Measurements from ENCODE around the gene PNMA8A.
A peak's percentile ranks its signal among the peaks of the same experiment; 100 is the strongest.

The PNMA8A gene

GRCh38 chr19:46447824-46448223 lies 23.5 kb downstream of the PNMA8A start:
- Histone ChIP-seq H2BK5ac (ENCODE audit: low read depth, low read length, poor library complexity) (no peak overlapping the region), H3K14ac (ENCODE audit: low read length) (no peak overlapping the region), H3K4me1 (ENCODE audit: control insufficient read depth in 1 of 2, insufficient read depth in 2 of 2, low read length in 2 of 2) (no peaks in the 10 kb centered on the region), H2BK120ac (ENCODE audit: insufficient read depth, low read length, poor library complexity) (no peak overlapping the region), H3K18ac (ENCODE audit: low read length) (no peak overlapping the region), H3K27me3 (ENCODE audit: insufficient read depth, low read length) (no peaks in the 10 kb centered on the region), H3K23ac (ENCODE audit: low read length) (no peak overlapping the region), H3K79me2 (ENCODE audit: control insufficient read depth, insufficient read depth, low read length, poor library complexity) (no peaks in the 10 kb centered on the region), H3K36me3 (ENCODE audit: control insufficient read depth in 1 of 2, insufficient read depth in 2 of 2, low read length in 2 of 2) (no peaks in the 10 kb centered on the region), H3K4ac (ENCODE audit: low read depth, low read length) (no peak overlapping the region), H3K9ac (ENCODE audit: low read length) (no peak overlapping the region), H4K12ac (ENCODE audit: low read depth, low read length) (no peak overlapping the region), H3K9me3 (ENCODE audit: insufficient read depth, low read depth, low read length) (no peaks in the 10 kb centered on the region), H2AFZ (ENCODE audit: insufficient read depth, low read length, poor library complexity) (peak overlapping the region; percentile 70), H3K4me2 (ENCODE audit: low read length) (no peak overlapping the region), H2BK12ac (ENCODE audit: low read length) (no peak overlapping the region), H3K27ac (ENCODE audit: low read depth, low read length) (no peak overlapping the region), H3K79me1 (ENCODE audit: low read length) (no peaks in the 10 kb centered on the region), H3K4me3 (ENCODE audit: low read depth, low read length) (no peak overlapping the region), H2AK5ac (ENCODE audit: low read length) (no peak overlapping the region), H4K91ac (ENCODE audit: low read depth, low read length) (no peak overlapping the region), H4K8ac (ENCODE audit: low read depth, low read length) (no peak overlapping the region)
- no CpG with 5 or more reads among the region's 5 CpGs for WGBS (ENCODE audit: extremely low coverage, insufficient coverage, insufficient read length)
- DNase-seq = no peak

GRCh38 chr19:46447006-46447405 lies 24.4 kb downstream of the PNMA8A start:
- WGBS (ENCODE audit: extremely low coverage, insufficient coverage, insufficient read length) = no CpG with 5 or more reads among the region's 3 CpGs
- DNase-seq = no peak
- Histone ChIP-seq H4K8ac (ENCODE audit: low read depth, low read length) (no peak overlapping the region), H3K79me2 (ENCODE audit: control insufficient read depth, insufficient read depth, low read length, poor library complexity) (no peaks in the 10 kb centered on the region), H2BK120ac (ENCODE audit: insufficient read depth, low read length, poor library complexity) (no peak overlapping the region), H2AFZ (ENCODE audit: insufficient read depth, low read length, poor library complexity) (no peak overlapping the region), H3K27ac (ENCODE audit: low read depth, low read length) (no peak overlapping the region), H3K4ac (ENCODE audit: low read depth, low read length) (no peak overlapping the region), H2AK5ac (ENCODE audit: low read length) (no peak overlapping the region), H4K91ac (ENCODE audit: low read depth, low read length) (no peak overlapping the region), H2BK5ac (ENCODE audit: low read depth, low read length, poor library complexity) (no peak overlapping the region), H3K4me3 (ENCODE audit: low read depth, low read length) (no peak overlapping the region), H3K9ac (ENCODE audit: low read length) (no peak overlapping the region), H3K14ac (ENCODE audit: low read length) (no peak overlapping the region), H3K4me2 (ENCODE audit: low read length) (no peak overlapping the region), H2BK12ac (ENCODE audit: low read length) (no peak overlapping the region), H3K23ac (ENCODE audit: low read length) (no peak overlapping the region), H4K12ac (ENCODE audit: low read depth, low read length) (no peak overlapping the region), H3K18ac (ENCODE audit: low read length) (no peak overlapping the region), H3K9me3 (ENCODE audit: insufficient read depth, low read depth, low read length) (no peaks in the 10 kb centered on the region), H3K79me1 (ENCODE audit: low read length) (no peaks in the 10 kb centered on the region), H3K27me3 (ENCODE audit: insufficient read depth, low read length) (no peaks in the 10 kb centered on the region), H3K36me3 (ENCODE audit: control insufficient read depth in 1 of 2, insufficient read depth in 2 of 2, low read length in 2 of 2) (no peaks in the 10 kb centered on the region), H3K4me1 (ENCODE audit: control insufficient read depth in 1 of 2, insufficient read depth in 2 of 2, low read length in 2 of 2) (no peaks in the 10 kb centered on the region)

GRCh38 chr19:46446021-46446420 lies 25.3 kb downstream of the PNMA8A start:
- Histone ChIP-seq H2BK120ac (ENCODE audit: insufficient read depth, low read length, poor library complexity) (no peak overlapping the region), H2BK12ac (ENCODE audit: low read length) (no peak overlapping the region), H3K4me1 (ENCODE audit: control insufficient read depth in 1 of 2, insufficient read depth in 2 of 2, low read length in 2 of 2) (no peaks in the 10 kb centered on the region), H3K4me2 (ENCODE audit: low read length) (no peak overlapping the region), H4K91ac (ENCODE audit: low read depth, low read length) (no peak overlapping the region), H3K27ac (ENCODE audit: low read depth, low read length) (no peak overlapping the region), H3K79me2 (ENCODE audit: control insufficient read depth, insufficient read depth, low read length, poor library complexity) (no peaks in the 10 kb centered on the region), H3K9me3 (ENCODE audit: insufficient read depth, low read depth, low read length) (no peaks in the 10 kb centered on the region), H3K79me1 (ENCODE audit: low read length) (no peaks in the 10 kb centered on the region), H4K8ac (ENCODE audit: low read depth, low read length) (no peak overlapping the region), H2AK5ac (ENCODE audit: low read length) (no peak overlapping the region), H3K23ac (ENCODE audit: low read length) (no peak overlapping the region), H3K14ac (ENCODE audit: low read length) (no peak overlapping the region), H2AFZ (ENCODE audit: insufficient read depth, low read length, poor library complexity) (no peak overlapping the region), H4K12ac (ENCODE audit: low read depth, low read length) (no peak overlapping the region), H3K9ac (ENCODE audit: low read length) (no peak overlapping the region), H3K4ac (ENCODE audit: low read depth, low read length) (no peak overlapping the region), H2BK5ac (ENCODE audit: low read depth, low read length, poor library complexity) (no peak overlapping the region), H3K36me3 (ENCODE audit: control insufficient read depth in 1 of 2, insufficient read depth in 2 of 2, low read length in 2 of 2) (no peaks in the 10 kb centered on the region), H3K18ac (ENCODE audit: low read length) (no peak overlapping the region), H3K27me3 (ENCODE audit: insufficient read depth, low read length) (no peaks in the 10 kb centered on the region), H3K4me3 (ENCODE audit: low read depth, low read length) (no peak overlapping the region)
- no CpG with 5 or more reads among the region's 15 CpGs for WGBS (ENCODE audit: extremely low coverage, insufficient coverage, insufficient read length)
- no peak for DNase-seq

- no CpG with 5 or more reads among the region's 8 CpGs for WGBS (ENCODE audit: extremely low coverage, insufficient coverage, insufficient read length)
- Histone ChIP-seq H3K36me3 (ENCODE audit: control insufficient read depth in 1 of 2, insufficient read depth in 2 of 2, low read length in 2 of 2) (no peaks in the 10 kb centered on the region), H3K9ac (ENCODE audit: low read length) (no peak overlapping the region), H4K8ac (ENCODE audit: low read depth, low read length) (no peak overlapping the region), H3K4me3 (ENCODE audit: low read depth, low read length) (no peak overlapping the region), H4K91ac (ENCODE audit: low read depth, low read length) (no peak overlapping the region), H3K9me3 (ENCODE audit: insufficient read depth, low read depth, low read length) (no peaks in the 10 kb centered on the region), H3K18ac (ENCODE audit: low read length) (no peak overlapping the region), H3K27ac (ENCODE audit: low read depth, low read length) (no peak overlapping the region), H3K14ac (ENCODE audit: low read length) (no peak overlapping the region), H2AK5ac (ENCODE audit: low read length) (no peak overlapping the region), H2BK120ac (ENCODE audit: insufficient read depth, low read length, poor library complexity) (no peak overlapping the region), H3K23ac (ENCODE audit: low read length) (no peak overlapping the region), H2BK12ac (ENCODE audit: low read length) (no peak overlapping the region), H2AFZ (ENCODE audit: insufficient read depth, low read length, poor library complexity) (no peak overlapping the region), H3K79me2 (ENCODE audit: control insufficient read depth, insufficient read depth, low read length, poor library complexity) (no peaks in the 10 kb centered on the region), H3K27me3 (ENCODE audit: insufficient read depth, low read length) (no peaks in the 10 kb centered on the region), H2BK5ac (ENCODE audit: low read depth, low read length, poor library complexity) (no peak overlapping the region), H3K4me2 (ENCODE audit: low read length) (no peak overlapping the region), H3K4me1 (ENCODE audit: control insufficient read depth in 1 of 2, insufficient read depth in 2 of 2, low read length in 2 of 2) (no peaks in the 10 kb centered on the region), H4K12ac (ENCODE audit: low read depth, low read length) (no peak overlapping the region), H3K79me1 (ENCODE audit: low read length) (no peaks in the 10 kb centered on the region), H3K4ac (ENCODE audit: low read depth, low read length) (no peak overlapping the region)
- DNase-seq = peak in 1 of 2 donors; percentile 16
Measured at GRCh38 chr19:46442808-46443450, 28.4 kb downstream of the PNMA8A start.

All from trophoblast cell (in vitro differentiated cells and primary cell).